Progenitor cell of endocrine pancreas (in vitro differentiated cells): Measurements from ENCODE around the gene YJEFN3. TPM values are rescaled to one million over a fixed set of nuclear protein-coding genes. Genes with fewer than 3 reads are reported as not detected.

Source experiments
- DNase-seq: peaks from one replicate; pipeline ENCODE4 v3.0.0; 2021; ENCODE audit warnings: low spot score; ENCODE audit not compliant: unreplicated experiment
- H3K27ac Mint-ChIP-seq: 2 replicates; pipeline ENCODE4 v1.8.0; 2021; ENCODE audit warnings: mild to moderate bottlenecking, moderate library complexity, mixed read lengths
- H3K27me3 Mint-ChIP-seq: 2 replicates; pipeline ENCODE4 v1.8.0; 2021; ENCODE audit warnings: mixed read lengths
- H3K36me3 Mint-ChIP-seq: 2 replicates; pipeline ENCODE4 v1.8.0; 2022; ENCODE audit warnings: mixed read lengths; ENCODE audit not compliant: insufficient read depth
- H3K4me1 Mint-ChIP-seq: 2 replicates; pipeline ENCODE4 v1.8.0; 2021; ENCODE audit warnings: low read depth, mixed read lengths
- H3K4me3 Mint-ChIP-seq: 2 replicates; pipeline ENCODE4 v1.8.0; 2021; ENCODE audit warnings: low read depth, mild to moderate bottlenecking, moderate library complexity, mixed read lengths
- H3K9me3 Mint-ChIP-seq: 2 replicates; pipeline ENCODE4 v1.8.0; 2021; ENCODE audit warnings: low read depth, mixed read lengths
- long read RNA-seq: library from polyadenylated mRNA; unstranded; transcript quantifications from one replicate; pipeline ENCODE4 v2.0.0, GENCODE V29; 2020
- total RNA-seq: library from RNA; stranded (reverse); gene quantifications from 2 replicates; pipeline ENCODE4 v1.2.1, GENCODE V29; 2021
- TF ChIP-seq, protein P1 (sequence below): fragments of 200-600 bp; sonication (generic); IDR thresholded peaks from one replicate; pipeline ENCODE4 v1.5.0; 2021; ENCODE audit warnings: antibody characterized with exemption, mild to moderate bottlenecking; ENCODE audit not compliant: unreplicated experiment

The YJEFN3 gene, protein sequence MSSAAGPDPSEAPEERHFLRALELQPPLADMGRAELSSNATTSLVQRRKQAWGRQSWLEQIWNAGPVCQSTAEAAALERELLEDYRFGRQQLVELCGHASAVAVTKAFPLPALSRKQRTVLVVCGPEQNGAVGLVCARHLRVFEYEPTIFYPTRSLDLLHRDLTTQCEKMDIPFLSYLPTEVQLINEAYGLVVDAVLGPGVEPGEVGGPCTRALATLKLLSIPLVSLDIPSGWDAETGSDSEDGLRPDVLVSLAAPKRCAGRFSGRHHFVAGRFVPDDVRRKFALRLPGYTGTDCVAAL
- total RNA-seq, result 22.6 and 27.6 TPM in 2 replicates
- long read RNA-seq, result 0 reads

DNA sequence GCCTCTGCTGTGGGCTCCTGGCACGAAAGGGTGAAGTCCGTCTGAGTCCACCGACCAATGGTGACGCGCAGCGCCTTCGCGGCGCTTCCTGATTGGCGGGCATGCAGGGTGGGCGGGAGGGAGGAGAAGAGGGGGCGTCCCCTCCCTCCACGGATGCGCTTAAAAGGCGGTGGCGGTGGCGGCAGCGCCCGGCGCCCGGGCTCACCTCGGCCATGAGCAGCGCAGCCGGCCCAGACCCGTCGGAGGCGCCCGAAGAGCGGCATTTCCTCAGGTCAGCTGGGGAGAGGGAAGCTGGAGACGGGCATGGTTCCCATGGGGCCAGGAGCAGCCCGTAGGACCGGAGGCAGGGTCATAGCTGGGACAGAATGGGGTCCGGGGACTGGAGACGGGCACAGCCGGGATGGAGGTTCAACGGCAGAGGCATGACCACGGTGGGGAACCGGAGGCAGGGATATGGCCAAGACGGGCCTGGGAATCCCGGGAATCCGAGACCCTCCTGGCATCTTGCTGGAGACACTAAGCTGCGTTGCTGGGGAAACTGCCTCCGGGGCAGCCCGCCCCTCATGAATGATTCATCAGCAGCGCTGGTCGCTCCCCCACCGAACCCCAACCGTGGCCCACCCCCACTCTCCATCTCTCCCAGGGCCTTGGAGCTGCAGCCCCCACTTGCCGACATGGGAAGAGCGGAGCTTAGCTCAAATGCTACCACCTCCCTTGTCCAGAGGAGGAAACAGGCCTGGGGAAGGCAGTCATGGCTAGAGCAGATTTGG, at the start of gene YJEFN3:
Gene YJEFN3, plus strand, starts transcription at position 191 of the 770 bp plus-strand sequence. Its CDS starts 22 bp downstream, at position 213.
- H3K4me3 Mint-ChIP-seq, result no peak within 1 kb of the TSS

DNA sequence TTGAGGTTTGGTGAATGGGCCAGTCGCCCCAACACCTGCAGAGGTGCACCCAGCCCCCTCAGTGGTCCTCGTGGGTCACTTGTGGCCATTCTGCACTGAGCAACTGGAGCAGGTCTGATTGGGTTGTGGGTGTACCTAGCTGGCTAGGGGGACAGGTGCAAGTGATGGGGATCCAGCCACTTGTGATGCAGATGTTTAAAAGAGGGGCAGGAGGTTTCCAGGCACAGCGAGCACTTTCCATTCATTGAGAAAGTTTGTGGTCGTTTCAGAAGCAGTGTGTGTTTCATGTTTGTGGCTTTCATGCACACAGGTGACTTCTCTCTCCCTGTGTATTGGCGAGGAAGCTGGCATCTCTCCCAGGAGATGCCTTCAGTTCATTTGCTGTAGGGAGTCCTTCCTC, 48.0 kb upstream of the YJEFN3 start:
- TF ChIP-seq, protein P1, sequence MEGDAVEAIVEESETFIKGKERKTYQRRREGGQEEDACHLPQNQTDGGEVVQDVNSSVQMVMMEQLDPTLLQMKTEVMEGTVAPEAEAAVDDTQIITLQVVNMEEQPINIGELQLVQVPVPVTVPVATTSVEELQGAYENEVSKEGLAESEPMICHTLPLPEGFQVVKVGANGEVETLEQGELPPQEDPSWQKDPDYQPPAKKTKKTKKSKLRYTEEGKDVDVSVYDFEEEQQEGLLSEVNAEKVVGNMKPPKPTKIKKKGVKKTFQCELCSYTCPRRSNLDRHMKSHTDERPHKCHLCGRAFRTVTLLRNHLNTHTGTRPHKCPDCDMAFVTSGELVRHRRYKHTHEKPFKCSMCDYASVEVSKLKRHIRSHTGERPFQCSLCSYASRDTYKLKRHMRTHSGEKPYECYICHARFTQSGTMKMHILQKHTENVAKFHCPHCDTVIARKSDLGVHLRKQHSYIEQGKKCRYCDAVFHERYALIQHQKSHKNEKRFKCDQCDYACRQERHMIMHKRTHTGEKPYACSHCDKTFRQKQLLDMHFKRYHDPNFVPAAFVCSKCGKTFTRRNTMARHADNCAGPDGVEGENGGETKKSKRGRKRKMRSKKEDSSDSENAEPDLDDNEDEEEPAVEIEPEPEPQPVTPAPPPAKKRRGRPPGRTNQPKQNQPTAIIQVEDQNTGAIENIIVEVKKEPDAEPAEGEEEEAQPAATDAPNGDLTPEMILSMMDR, result no peak
- Mint-ChIP-seq H3K27me3 (no peaks in the 10 kb centered on the region), H3K9me3 (no peaks in the 10 kb centered on the region), H3K4me3 (no peak overlapping the region), H3K36me3 (peaks cover 3% of the 10 kb centered on the region), H3K27ac (no peak overlapping the region), H3K4me1 (peaks cover 8% of the 10 kb centered on the region)
- no peak for DNase-seq

More for the DNA sequence above, at the start of gene YJEFN3:
- Mint-ChIP-seq H3K27ac (no peak within 1 kb of the TSS), H3K9me3 (no peaks in the 10 kb centered on the region), H3K27me3 (peaks cover 2% of the 10 kb centered on the region), H3K36me3 (peaks cover 3% of the 10 kb centered on the region), H3K4me1 (no peaks in the 10 kb centered on the region)
- no peak for DNase-seq
- TF ChIP-seq, protein P1, result no peak

DNA sequence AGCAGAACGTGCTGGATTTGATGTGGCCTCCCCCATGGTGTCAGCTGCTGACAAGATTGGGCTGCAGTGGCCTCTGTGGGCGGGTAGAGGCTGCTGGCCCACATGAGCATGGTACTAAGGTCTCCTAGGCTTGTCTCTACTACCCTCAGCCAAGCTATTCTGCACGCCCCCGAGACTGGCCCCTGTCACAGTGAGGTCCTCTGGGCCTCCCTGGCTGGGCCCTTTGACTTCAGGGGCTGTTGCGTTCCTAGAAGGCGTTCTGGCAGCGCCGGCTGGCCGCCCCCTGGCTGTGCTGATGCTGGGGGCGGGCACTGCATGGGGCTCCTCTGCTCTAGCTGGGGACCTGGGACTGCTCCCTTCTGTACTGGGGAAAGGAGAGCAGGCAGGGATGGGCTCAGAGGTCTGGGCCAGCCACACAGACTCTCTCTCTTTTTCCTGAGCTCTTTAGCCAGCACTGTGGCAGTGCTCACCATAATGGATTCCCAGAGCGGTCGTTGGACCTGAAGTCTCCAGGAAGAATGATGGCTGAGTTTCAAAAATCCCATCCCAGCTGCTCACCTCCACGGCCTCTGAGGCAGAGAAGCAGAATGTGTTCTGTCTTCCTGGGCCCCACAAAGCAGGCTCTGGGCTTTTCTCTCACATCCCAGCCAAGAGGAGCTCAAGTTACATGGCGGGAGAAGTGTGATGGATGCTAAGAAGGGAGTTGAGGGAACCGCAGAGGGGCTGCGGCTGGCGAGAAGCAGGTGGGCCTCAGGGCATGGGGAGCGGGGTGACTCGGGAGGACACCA, 45.7 kb upstream of the YJEFN3 start:
- DNase-seq, result no peak
- H3K27ac Mint-ChIP-seq, result peak overlapping the region; percentile 54

DNA sequence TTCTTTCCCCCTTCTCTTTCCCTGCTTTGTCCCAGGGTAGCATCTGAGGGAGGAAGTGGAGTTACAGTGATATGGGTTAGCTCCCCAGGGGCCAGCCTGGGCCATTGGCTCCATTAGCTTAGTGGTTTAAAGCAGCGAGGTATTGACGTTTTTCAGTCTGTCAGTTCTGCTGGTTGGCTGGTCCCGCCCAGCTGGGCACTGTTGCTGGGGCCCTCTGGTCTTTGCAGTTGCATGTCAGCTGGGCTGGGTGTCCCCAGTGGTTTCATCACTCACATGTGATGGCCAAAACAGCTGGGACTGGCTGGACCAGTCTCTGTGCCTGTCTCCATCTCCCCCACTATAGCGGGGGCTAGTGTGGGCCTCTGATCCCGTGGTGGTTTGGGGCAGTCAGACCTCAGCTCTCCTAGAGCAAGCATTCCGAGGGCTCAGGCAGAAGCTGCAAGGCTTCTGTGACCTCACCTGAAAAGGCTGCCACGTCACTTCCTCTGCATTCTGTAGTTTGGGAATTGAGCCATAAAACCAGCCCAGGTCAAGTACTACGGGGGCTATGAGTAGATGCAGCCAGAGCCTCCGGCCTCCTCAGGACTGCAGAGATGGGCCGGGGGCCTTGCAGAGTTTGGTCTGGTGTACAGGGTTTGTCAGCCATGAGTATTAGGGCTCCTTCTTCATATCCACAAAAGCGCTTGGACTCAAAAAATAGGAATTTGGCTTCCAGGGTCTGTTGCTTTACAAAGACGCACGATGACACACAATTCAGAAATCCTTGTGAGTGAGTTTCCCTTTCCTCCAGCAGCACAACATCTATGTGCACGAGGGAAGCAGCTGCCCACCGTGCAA, 43.3 kb upstream of the YJEFN3 start:
- DNase-seq, result no peak
- no peaks in the 10 kb centered on the region for H3K9me3 Mint-ChIP-seq
- H3K27me3 Mint-ChIP-seq, result no peaks in the 10 kb centered on the region
- TF ChIP-seq, protein P1, result no peak
- peaks cover 3% of the 10 kb centered on the region for H3K36me3 Mint-ChIP-seq
- H3K4me1 Mint-ChIP-seq, result peaks cover 34% of the 10 kb centered on the region
- H3K27ac Mint-ChIP-seq, result peak overlapping the region; percentile 88
- no peak overlapping the region for H3K4me3 Mint-ChIP-seq

More for the DNA sequence above, 45.7 kb upstream of the YJEFN3 start:
- Mint-ChIP-seq H3K27me3 (no peaks in the 10 kb centered on the region), H3K36me3 (peaks cover 3% of the 10 kb centered on the region), H3K4me1 (peaks cover 12% of the 10 kb centered on the region), H3K4me3 (no peak overlapping the region), H3K9me3 (no peaks in the 10 kb centered on the region)
- TF ChIP-seq, protein P1, result no peak
